ENCODE results near the gene CUL2. TPM values are rescaled to one million over a fixed set of nuclear protein-coding genes. Genes with fewer than 3 reads are reported as not detected.

Gene CUL2
- total and polyA plus RNA-seq, 8 donors = 2.3 to 31.9 (median 9.2) TPM

DNA sequence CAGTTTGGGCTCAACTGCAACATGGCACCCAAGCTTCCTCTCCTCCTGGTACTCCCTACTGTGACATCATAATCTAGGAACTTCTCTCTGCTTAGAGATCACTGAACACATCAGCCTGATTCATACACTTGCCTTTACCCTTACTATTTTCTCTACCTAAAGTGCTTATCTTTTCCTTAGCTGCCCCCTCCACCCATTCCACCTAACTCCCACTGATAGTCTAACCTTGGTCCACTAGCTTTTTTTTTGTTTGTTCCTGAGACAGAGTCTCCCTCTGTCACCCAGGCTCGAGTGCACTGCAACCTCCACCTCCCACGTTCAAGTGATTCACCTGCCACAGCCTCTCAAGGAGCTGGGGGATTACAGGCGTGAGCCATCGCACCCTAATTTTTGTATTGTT is 15.9 kb downstream of the CUL2 start:
- no peak for TF ChIP-seq POLR2AphosphoS5 (IDR thresholded peaks at IDR 0.05)
- no peak for TF ChIP-seq EP300 (IDR thresholded peaks at IDR 0.05)
- TF ChIP-seq POLR2A (IDR thresholded peaks at IDR 0.05) = no peak
- no peak for TF ChIP-seq CTCF (IDR thresholded peaks at IDR 0.05)
- no peak for DNase-seq
- H3K27me3 ChIP-seq = no peaks in the 10 kb centered on the region
- no peak overlapping the region for H3K4me3 ChIP-seq
- H3K4me1 ChIP-seq = peaks cover 0 to 8% (median 0%) of the 10 kb centered on the region in 4 donors
- H3K36me3 ChIP-seq = peaks cover 0 to 33% (median 24%) of the 10 kb centered on the region in 4 donors
- WGBS, 5 donors = 81 to 88% (median 84%) methylated on average over 4 of the region's 4 CpGs
- no peak overlapping the region for H3K27ac ChIP-seq
- intact Hi-C loops (cut with DNase I; ENCODE audit: low total_unique reads) = no loop called here
- H3K9me3 ChIP-seq = no peaks in the 10 kb centered on the region

DNA sequence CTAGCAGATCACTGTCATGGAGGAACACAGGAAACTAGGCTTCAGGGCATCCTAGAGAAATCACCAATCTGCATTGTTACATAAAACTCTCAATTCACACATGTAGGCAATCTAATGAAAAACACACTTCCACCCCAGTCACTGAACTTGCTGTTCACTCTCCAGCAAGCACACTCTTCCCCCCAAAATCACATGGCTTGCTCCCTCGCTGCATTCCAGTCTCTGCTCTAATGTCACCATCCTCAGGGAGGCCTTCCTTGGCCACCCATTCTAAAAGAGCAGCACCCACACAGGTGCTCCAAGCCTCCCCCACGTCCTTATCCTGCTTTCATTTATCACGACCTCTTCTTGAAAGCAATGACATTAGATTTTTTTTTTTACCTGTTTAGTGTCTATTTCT is 19.6 kb downstream of the CUL2 start:
- DNase-seq = no peak
- intact Hi-C loops (cut with DNase I; ENCODE audit: low total_unique reads) = no loop called here
- Histone ChIP-seq H3K9me3 (no peaks in the 10 kb centered on the region), H3K4me3 (no peak overlapping the region), H3K36me3 (peaks cover 2 to 56% (median 49%) of the 10 kb centered on the region in 4 donors), H3K27me3 (no peaks in the 10 kb centered on the region), H3K4me1 (peaks cover 0 to 8% (median 0%) of the 10 kb centered on the region in 4 donors), H3K27ac (no peak overlapping the region)
- no peak for TF ChIP-seq CTCF (IDR thresholded peaks at IDR 0.05)
- no peak for TF ChIP-seq EP300 (IDR thresholded peaks at IDR 0.05)
- no peak for TF ChIP-seq POLR2A (IDR thresholded peaks at IDR 0.05)
- no peak for TF ChIP-seq POLR2AphosphoS5 (IDR thresholded peaks at IDR 0.05)
- WGBS, 5 donors = 90 to 93% (median 92%) methylated on average over 3 of the region's 3 CpGs

DNA sequence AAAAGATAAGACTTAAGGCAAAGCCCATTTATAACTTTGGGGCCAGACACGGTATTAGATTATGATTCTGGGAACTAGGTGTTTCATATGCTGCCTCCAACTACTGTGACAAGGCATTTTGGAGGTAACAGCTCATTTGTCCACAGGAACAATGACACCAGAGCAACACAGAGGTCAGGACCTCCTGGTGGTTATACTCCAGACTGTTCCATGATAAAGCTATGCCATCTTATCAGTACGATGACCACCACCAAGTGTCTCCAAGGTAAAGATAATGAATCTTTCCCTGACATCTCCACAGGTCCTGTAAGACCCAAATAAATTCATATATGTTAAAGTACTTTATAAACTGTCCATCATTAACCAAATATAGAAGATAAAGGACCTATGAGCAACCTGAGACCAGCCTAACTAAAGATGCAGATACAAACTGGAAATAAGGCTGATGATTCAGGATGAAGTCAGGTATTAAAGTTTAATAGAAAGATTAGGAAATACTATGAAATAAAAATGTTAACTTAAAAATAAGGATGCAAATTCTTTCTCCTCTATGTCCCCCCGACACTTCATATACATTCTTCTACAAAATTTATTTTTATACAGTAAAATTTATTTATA is 26.2 kb downstream of the CUL2 start:
- intact Hi-C loops (cut with DNase I; ENCODE audit: low total_unique reads) = no loop called here
- H3K4me1 ChIP-seq = peaks cover 0 to 4% (median 0%) of the 10 kb centered on the region in 4 donors
- H3K9me3 ChIP-seq = no peaks in the 10 kb centered on the region
- no peak for DNase-seq
- H3K36me3 ChIP-seq = peaks cover 19 to 97% (median 86%) of the 10 kb centered on the region in 4 donors
- H3K27ac ChIP-seq = no peak overlapping the region
- TF ChIP-seq POLR2A (IDR thresholded peaks at IDR 0.05) = no peak
- no peak for TF ChIP-seq CTCF (IDR thresholded peaks at IDR 0.05)
- no peak for TF ChIP-seq EP300 (IDR thresholded peaks at IDR 0.05)
- TF ChIP-seq POLR2AphosphoS5 (IDR thresholded peaks at IDR 0.05) = no peak
- 85 to 98% (median 94%) methylated on average over 3 of the region's 3 CpGs for WGBS, 5 donors
- H3K27me3 ChIP-seq = no peaks in the 10 kb centered on the region
- no peak overlapping the region for H3K4me3 ChIP-seq

- Histone ChIP-seq H3K9me3 (no peaks in the 10 kb centered on the region), H3K4me1 (peaks cover 0 to 4% (median 0%) of the 10 kb centered on the region in 4 donors), H3K4me3 (no peak overlapping the region), H3K36me3 (peaks cover 19 to 94% (median 89%) of the 10 kb centered on the region in 4 donors), H3K27ac (no peak overlapping the region), H3K27me3 (no peaks in the 10 kb centered on the region)
- no peak for DNase-seq
- intact Hi-C loops (cut with DNase I; ENCODE audit: low total_unique reads) = no loop called here
- TF ChIP-seq CTCF (IDR thresholded peaks at IDR 0.05) (no peak), POLR2AphosphoS5 (IDR thresholded peaks at IDR 0.05) (no peak), POLR2A (IDR thresholded peaks at IDR 0.05) (no peak), EP300 (IDR thresholded peaks at IDR 0.05) (no peak)
Measured at GRCh38 chr10:35059481-35059880, 30.7 kb downstream of the CUL2 start.
